ENCODE data around the gene SEC24B.

GRCh38 chr4:109559983-109560686 is 126.5 kb downstream of the SEC24B start, which contains the start of gene MCUB:
- TF ChIP-seq CTCF (IDR thresholded peaks at IDR 0.05; ENCODE audit: poor library complexity) (no peak), EZH2phosphoT487 (IDR thresholded peaks at IDR 0.05; ENCODE audit: low read depth, severe bottlenecking, unreplicated experiment) (no peak), EZH2 (IDR thresholded peaks at IDR 0.05; ENCODE audit: borderline replicate concordance) (peak; percentile 41)

All from hepatocyte (in vitro differentiated cells).